ENCODE results near the gene MSI2. TPM values are rescaled to one million over a fixed set of nuclear protein-coding genes. Genes with fewer than 3 reads are reported as not detected.
"Not testable (repeated sequence)": the region's sequence is repeated elsewhere in the genome, so short reads cannot be mapped to it uniquely, and the experiment has no call there.

The MSI2 gene
- polyA plus RNA-seq, 1 of the 3 experiments (the other 2 are of a cell fraction): 24.1 TPM

- ChIA-PET POLR2A (no interaction called here), CTCF (no interaction called here)
- Histone ChIP-seq H3K79me2 (ENCODE audit: insufficient read depth) (peaks cover 4% of the 10 kb centered on the region; the same call in 1 of the 2 replicates), H2AFZ (ENCODE audit: low read depth) (no peak overlapping the region), H3F3A (replicated peaks; ENCODE audit: insufficient read depth) (peaks cover 23% of the 10 kb centered on the region), H3K4me3 (ENCODE audit: low read depth in 2 of 2, low read length in 1 of 2) (no peak overlapping the region), H3K9me3 (peaks cover 8% of the 10 kb centered on the region; the same call in 1 of the 2 replicates), H3K27ac (ENCODE audit: low read depth in 2 of 2, low read length in 1 of 2) (no peak overlapping the region), H4K20me1 (ENCODE audit: insufficient read depth) (no peaks in the 10 kb centered on the region), H3K4me1 (ENCODE audit: control insufficient read depth in 1 of 2, insufficient read depth in 2 of 2, low read depth in 1 of 2, low read length in 1 of 2) (peaks cover 20 to 21% of the 10 kb centered on the region in 2 experiments), H3K27me3 (ENCODE audit: insufficient read depth) (no peaks in the 10 kb centered on the region), H3K9ac (no peak overlapping the region), H3K36me3 (replicated peaks in 1 of 2; ENCODE audit: control insufficient read depth in 1 of 2, insufficient read depth in 2 of 2, low read length in 1 of 2) (peaks cover 30 to 41% of the 10 kb centered on the region in 2 experiments), H3K4me2 (no peak overlapping the region), H3K9me2 (no peaks in the 10 kb centered on the region)
- TF ChIP-seq NRF1 (IDR thresholded peaks at IDR 0.05; ENCODE audit: low read depth, low read length) (no peak), MEF2A (IDR thresholded peaks at IDR 0.05; ENCODE audit: borderline replicate concordance, low read depth) (no peak), TCF12 (IDR thresholded peaks at IDR 0.05) (no peak), NFIC (IDR thresholded peaks at IDR 0.05; ENCODE audit: borderline replicate concordance) (no peak), RFX5 (IDR thresholded peaks at IDR 0.05; ENCODE audit: low read length) (no peak), MAX (IDR thresholded peaks at IDR 0.05; ENCODE audit: low read depth) (no peak), SMC3 (IDR thresholded peaks at IDR 0.05; ENCODE audit: low read depth, low read length) (no peak), RXRA (IDR thresholded peaks at IDR 0.05; ENCODE audit: borderline replicate concordance, low read depth) (no peak), FOXJ3 (CRISPR knock-in tag; IDR thresholded peaks at IDR 0.05) (no peak), FOSL2 (IDR thresholded peaks at IDR 0.05; ENCODE audit: borderline replicate concordance, low read depth) (no peak), REST (IDR thresholded peaks at IDR 0.05; ENCODE audit: low read depth, low read length) (no peak), POLR2AphosphoS5 (IDR thresholded peaks at IDR 0.05; ENCODE audit: low read depth, low read length) (no peak), CHD2 (IDR thresholded peaks at IDR 0.05; ENCODE audit: low read length, partially characterized antibody) (no peak), ZBTB33 (IDR thresholded peaks at IDR 0.05; ENCODE audit: borderline replicate concordance, low read depth) (no peak), YY1 (IDR thresholded peaks at IDR 0.05; ENCODE audit: low read depth) (no peak), EP300 (IDR thresholded peaks at IDR 0.05; ENCODE audit: borderline replicate concordance in 1 of 2, low read depth in 1 of 2, low read length in 1 of 2) (no peak)
- TF ChIP-seq, protein P1, sequence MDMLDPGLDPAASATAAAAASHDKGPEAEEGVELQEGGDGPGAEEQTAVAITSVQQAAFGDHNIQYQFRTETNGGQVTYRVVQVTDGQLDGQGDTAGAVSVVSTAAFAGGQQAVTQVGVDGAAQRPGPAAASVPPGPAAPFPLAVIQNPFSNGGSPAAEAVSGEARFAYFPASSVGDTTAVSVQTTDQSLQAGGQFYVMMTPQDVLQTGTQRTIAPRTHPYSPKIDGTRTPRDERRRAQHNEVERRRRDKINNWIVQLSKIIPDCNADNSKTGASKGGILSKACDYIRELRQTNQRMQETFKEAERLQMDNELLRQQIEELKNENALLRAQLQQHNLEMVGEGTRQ (IDR thresholded peaks at IDR 0.05; ENCODE audit: borderline replicate concordance, low read depth, low read length): no peak
- TF ChIP-seq, protein P2, sequence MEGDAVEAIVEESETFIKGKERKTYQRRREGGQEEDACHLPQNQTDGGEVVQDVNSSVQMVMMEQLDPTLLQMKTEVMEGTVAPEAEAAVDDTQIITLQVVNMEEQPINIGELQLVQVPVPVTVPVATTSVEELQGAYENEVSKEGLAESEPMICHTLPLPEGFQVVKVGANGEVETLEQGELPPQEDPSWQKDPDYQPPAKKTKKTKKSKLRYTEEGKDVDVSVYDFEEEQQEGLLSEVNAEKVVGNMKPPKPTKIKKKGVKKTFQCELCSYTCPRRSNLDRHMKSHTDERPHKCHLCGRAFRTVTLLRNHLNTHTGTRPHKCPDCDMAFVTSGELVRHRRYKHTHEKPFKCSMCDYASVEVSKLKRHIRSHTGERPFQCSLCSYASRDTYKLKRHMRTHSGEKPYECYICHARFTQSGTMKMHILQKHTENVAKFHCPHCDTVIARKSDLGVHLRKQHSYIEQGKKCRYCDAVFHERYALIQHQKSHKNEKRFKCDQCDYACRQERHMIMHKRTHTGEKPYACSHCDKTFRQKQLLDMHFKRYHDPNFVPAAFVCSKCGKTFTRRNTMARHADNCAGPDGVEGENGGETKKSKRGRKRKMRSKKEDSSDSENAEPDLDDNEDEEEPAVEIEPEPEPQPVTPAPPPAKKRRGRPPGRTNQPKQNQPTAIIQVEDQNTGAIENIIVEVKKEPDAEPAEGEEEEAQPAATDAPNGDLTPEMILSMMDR (IDR thresholded peaks at IDR 0.05): no peak
- TF ChIP-seq, protein P3, sequence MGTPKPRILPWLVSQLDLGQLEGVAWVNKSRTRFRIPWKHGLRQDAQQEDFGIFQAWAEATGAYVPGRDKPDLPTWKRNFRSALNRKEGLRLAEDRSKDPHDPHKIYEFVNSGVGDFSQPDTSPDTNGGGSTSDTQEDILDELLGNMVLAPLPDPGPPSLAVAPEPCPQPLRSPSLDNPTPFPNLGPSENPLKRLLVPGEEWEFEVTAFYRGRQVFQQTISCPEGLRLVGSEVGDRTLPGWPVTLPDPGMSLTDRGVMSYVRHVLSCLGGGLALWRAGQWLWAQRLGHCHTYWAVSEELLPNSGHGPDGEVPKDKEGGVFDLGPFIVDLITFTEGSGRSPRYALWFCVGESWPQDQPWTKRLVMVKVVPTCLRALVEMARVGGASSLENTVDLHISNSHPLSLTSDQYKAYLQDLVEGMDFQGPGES (IDR thresholded peaks at IDR 0.05; ENCODE audit: low read depth, low read length): no peak
- 98% methylated on average over 7 of the region's 7 CpGs for whole genome bisulfite sequencing (ENCODE audit: low lambda C conversion rate)
- no peak for DNase-seq
Measured at GRCh38 chr17:57299176-57299575, 42.9 kb downstream of the MSI2 start.

DNA sequence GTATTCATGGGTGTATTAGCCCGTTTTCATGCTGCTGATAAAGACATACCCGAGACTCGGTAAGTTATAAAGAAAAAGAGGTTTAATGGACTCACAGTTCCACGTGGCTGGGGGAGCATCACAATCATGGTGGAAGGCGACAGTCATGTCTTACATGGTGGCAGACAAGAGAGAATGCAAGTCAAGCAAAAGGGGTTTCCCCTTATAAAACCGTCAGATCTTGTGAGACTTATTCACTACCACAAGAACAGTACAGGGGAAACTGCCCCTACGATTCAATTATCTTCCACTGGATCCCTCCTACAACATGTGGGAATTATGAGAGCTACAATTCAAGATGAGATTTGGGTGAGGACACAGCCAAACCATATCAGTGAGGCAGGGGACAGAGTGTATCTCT lies 44.3 kb downstream of the MSI2 start:
- H3K4me2 ChIP-seq; H3K9me3 ChIP-seq; H3K9ac ChIP-seq; H2AFZ ChIP-seq (ENCODE audit: low read depth); H3K9me2 ChIP-seq; H3K79me2 ChIP-seq (ENCODE audit: insufficient read depth); DNase-seq; H3K27me3 ChIP-seq (ENCODE audit: insufficient read depth); H3K4me1 ChIP-seq (ENCODE audit: control insufficient read depth in 1 of 2, insufficient read depth in 2 of 2, low read depth in 1 of 2, low read length in 1 of 2); H3K27ac ChIP-seq (ENCODE audit: low read depth in 2 of 2, low read length in 1 of 2); POLR2A ChIA-PET; H3K4me3 ChIP-seq (ENCODE audit: low read depth in 2 of 2, low read length in 1 of 2); H4K20me1 ChIP-seq (ENCODE audit: insufficient read depth): not testable (repeated sequence)
- Histone ChIP-seq H3K36me3 (replicated peaks in 1 of 2; ENCODE audit: control insufficient read depth in 1 of 2, insufficient read depth in 2 of 2, low read length in 1 of 2) (peaks cover 30 to 38% of the 10 kb centered on the region in 2 experiments), H3F3A (replicated peaks; ENCODE audit: insufficient read depth) (peaks cover 11% of the 10 kb centered on the region)
- CTCF ChIA-PET: interaction anchor here (1.1 to 1.2 kb wide), 2 partner anchors 13 to 21 kb away, joined by 3 read pairs; no protein-coding TSS in a partner anchor
- WGBS (ENCODE audit: low lambda C conversion rate): 99% methylated on average over 7 of the region's 7 CpGs
